Progenitor cell of endocrine pancreas (in vitro differentiated cells): ENCODE measurements around the gene IGSF8. TPM values are rescaled to one million over a fixed set of nuclear protein-coding genes. Genes with fewer than 3 reads are reported as not detected.

Experiments
- DNase-seq: peaks from one replicate; pipeline ENCODE4 v3.0.0; 2021; ENCODE audit warnings: low spot score; ENCODE audit not compliant: unreplicated experiment
- H3K27ac Mint-ChIP-seq: 2 replicates; pipeline ENCODE4 v1.8.0; 2021; ENCODE audit warnings: mild to moderate bottlenecking, moderate library complexity, mixed read lengths
- H3K27me3 Mint-ChIP-seq: 2 replicates; pipeline ENCODE4 v1.8.0; 2021; ENCODE audit warnings: mixed read lengths
- H3K36me3 Mint-ChIP-seq: 2 replicates; pipeline ENCODE4 v1.8.0; 2022; ENCODE audit warnings: mixed read lengths; ENCODE audit not compliant: insufficient read depth
- H3K4me1 Mint-ChIP-seq: 2 replicates; pipeline ENCODE4 v1.8.0; 2021; ENCODE audit warnings: low read depth, mixed read lengths
- H3K4me3 Mint-ChIP-seq: 2 replicates; pipeline ENCODE4 v1.8.0; 2021; ENCODE audit warnings: low read depth, mild to moderate bottlenecking, moderate library complexity, mixed read lengths
- H3K9me3 Mint-ChIP-seq: 2 replicates; pipeline ENCODE4 v1.8.0; 2021; ENCODE audit warnings: low read depth, mixed read lengths
- total RNA-seq: library from RNA; stranded (reverse); gene quantifications from 2 replicates; pipeline ENCODE4 v1.2.1, GENCODE V29; 2021
- TF ChIP-seq, protein P1 (sequence below): fragments of 200-600 bp; sonication (generic); IDR thresholded peaks from one replicate; pipeline ENCODE4 v1.5.0; 2021; ENCODE audit warnings: antibody characterized with exemption, mild to moderate bottlenecking; ENCODE audit not compliant: unreplicated experiment

The IGSF8 gene
- total RNA-seq, 1 donor from 2014 or later, result 39.4 TPM

DNA sequence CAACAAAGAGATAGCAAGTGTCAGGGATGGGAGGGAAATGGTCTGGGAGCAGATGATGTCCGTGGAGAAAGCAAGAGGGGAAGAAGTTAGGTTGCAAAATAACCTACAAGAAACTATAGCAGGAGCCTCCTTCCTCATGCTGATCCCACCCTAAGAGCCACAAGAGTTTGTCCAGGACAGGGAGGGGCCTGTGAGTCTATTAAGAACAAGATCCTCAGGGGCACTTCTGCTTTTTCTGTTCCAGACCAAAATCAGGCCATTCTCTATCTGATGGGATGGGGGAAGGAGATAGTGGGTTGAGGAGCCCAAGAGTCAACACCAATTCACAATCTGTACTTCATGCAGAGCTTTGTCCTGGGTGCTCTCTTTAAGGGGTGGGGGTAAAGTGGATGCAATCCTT is 45.3 kb upstream of the IGSF8 start:
- Mint-ChIP-seq H3K9me3 (no peaks in the 10 kb centered on the region), H3K27ac (no peak overlapping the region), H3K27me3 (peaks cover 14% of the 10 kb centered on the region), H3K4me1 (no peaks in the 10 kb centered on the region), H3K36me3 (no peaks in the 10 kb centered on the region), H3K4me3 (no peak overlapping the region)
- no peak for DNase-seq
- TF ChIP-seq, protein P1, sequence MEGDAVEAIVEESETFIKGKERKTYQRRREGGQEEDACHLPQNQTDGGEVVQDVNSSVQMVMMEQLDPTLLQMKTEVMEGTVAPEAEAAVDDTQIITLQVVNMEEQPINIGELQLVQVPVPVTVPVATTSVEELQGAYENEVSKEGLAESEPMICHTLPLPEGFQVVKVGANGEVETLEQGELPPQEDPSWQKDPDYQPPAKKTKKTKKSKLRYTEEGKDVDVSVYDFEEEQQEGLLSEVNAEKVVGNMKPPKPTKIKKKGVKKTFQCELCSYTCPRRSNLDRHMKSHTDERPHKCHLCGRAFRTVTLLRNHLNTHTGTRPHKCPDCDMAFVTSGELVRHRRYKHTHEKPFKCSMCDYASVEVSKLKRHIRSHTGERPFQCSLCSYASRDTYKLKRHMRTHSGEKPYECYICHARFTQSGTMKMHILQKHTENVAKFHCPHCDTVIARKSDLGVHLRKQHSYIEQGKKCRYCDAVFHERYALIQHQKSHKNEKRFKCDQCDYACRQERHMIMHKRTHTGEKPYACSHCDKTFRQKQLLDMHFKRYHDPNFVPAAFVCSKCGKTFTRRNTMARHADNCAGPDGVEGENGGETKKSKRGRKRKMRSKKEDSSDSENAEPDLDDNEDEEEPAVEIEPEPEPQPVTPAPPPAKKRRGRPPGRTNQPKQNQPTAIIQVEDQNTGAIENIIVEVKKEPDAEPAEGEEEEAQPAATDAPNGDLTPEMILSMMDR, result no peak

DNA sequence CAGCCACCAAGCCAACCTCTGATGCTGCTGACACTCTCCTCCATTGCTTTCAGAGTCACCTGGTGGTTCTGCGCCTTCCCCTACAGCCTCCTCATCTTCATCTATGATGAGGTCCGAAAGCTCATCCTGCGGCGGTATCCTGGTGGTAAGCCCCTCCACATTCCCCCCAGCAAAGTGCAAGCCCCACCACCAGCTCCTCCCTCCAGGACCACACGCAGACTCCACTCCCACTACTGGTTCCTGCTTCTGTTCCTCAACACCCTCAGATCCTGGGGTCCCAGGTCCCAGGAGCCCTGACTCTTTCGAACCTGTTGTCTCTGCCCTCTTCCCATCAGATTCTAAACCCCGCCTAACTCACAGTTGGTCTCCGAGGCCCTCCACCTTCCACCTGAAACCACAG is 41.4 kb upstream of the IGSF8 start:
- Mint-ChIP-seq H3K4me1 (no peaks in the 10 kb centered on the region), H3K36me3 (no peaks in the 10 kb centered on the region), H3K4me3 (no peak overlapping the region), H3K27ac (no peak overlapping the region), H3K27me3 (peaks cover 18% of the 10 kb centered on the region), H3K9me3 (no peaks in the 10 kb centered on the region)
- no peak for DNase-seq
- TF ChIP-seq, protein P1, result no peak

DNA sequence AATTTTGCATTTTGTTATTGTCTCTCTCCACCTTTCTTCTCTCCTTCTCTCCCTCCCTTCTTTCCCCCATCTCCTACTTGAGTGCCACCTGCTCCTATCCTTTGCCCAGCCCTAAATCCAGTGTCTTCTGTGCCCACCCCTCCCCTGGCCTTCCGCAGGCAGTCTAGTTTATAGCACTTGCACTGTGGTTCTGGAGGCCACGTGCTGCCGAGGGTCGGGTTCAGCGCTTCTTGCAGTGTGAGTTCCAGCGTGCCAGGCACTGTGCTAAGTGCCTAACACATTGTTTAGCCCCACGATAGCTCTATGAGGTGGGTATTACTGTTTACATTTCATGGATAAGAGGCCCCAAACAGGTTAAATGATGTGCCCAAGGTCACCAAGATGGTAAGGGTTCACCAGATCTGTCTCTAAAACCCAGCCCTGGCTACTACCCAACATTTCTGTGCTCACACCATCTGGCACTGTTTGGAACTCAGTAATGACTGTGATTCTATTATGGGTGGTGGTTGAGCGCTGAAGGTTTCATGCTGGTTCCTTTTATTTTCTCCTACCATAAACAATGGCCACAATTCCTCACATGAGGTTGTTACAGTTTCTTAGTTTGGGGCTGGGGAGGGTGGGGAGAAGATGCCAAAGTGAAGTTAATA is 38.9 kb upstream of the IGSF8 start:
- Mint-ChIP-seq H3K4me3 (no peak overlapping the region), H3K27me3 (peaks cover 27% of the 10 kb centered on the region), H3K27ac (peak overlapping the region; percentile 43), H3K4me1 (no peaks in the 10 kb centered on the region), H3K9me3 (no peaks in the 10 kb centered on the region), H3K36me3 (no peaks in the 10 kb centered on the region)
- TF ChIP-seq, protein P1, result no peak
- no peak for DNase-seq

DNA sequence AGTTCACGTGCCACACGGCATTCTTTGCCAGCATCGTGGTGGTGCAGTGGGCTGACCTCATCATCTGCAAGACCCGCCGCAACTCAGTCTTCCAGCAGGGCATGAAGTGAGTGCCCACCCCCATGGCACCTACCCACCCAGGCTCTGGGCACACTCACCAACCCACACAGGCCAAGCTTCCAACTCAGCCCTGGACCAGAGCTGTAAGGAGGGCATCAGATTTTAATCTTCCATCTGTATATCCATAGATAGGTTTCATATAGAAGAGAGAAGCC is 38.4 kb upstream of the IGSF8 start:
- no peaks in the 10 kb centered on the region for H3K4me1 Mint-ChIP-seq
- no peak for DNase-seq
- H3K9me3 Mint-ChIP-seq, result no peaks in the 10 kb centered on the region
- peak overlapping the region; percentile 43 for H3K27ac Mint-ChIP-seq
- peaks cover 23% of the 10 kb centered on the region for H3K27me3 Mint-ChIP-seq
- H3K36me3 Mint-ChIP-seq, result no peaks in the 10 kb centered on the region
- H3K4me3 Mint-ChIP-seq, result no peak overlapping the region
- TF ChIP-seq, protein P1, result no peak

DNA sequence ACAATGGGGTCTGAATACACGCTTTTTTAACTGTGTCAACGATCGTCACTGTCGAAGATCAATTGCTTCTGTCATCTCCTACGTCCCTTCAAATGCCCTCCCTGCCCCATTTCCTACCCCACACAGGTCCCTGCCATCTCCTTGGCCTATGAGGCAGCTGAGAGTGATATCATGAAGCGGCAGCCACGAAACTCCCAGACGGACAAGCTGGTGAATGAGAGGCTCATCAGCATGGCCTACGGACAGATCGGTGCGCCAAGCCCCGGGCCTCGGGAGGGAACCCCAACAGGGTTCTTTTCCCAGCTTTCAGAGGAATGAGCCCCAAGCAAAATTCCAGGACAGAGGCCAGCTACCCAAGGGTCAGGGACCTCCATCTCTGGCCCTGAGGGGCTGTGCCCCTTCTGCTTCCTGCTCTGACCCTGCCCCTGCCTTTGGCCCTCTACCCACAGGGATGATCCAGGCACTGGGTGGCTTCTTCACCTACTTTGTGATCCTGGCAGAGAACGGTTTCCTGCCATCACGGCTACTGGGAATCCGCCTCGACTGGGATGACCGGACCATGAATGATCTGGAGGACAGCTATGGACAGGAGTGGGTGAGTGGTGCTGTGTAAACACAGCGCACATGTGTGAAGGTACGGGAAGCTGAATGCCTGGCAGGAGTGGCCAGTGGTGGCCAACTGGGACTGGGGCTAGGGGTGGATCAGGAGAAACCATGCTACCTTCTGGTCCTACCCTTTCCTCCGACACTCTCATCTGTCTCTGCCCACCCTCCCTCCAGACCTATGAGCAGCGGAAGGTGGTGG is 37.9 kb upstream of the IGSF8 start:
- peak overlapping the region; percentile 43 for H3K27ac Mint-ChIP-seq
- H3K27me3 Mint-ChIP-seq, result peaks cover 20% of the 10 kb centered on the region
- no peak overlapping the region for H3K4me3 Mint-ChIP-seq

More for the DNA sequence above, 37.9 kb upstream of the IGSF8 start:
- no peak for DNase-seq
- H3K36me3 Mint-ChIP-seq, result no peaks in the 10 kb centered on the region
- H3K9me3 Mint-ChIP-seq, result no peaks in the 10 kb centered on the region
- H3K4me1 Mint-ChIP-seq, result no peaks in the 10 kb centered on the region
- TF ChIP-seq, protein P1, result no peak
